Colonic mucosa (tissue), 4 donors: ENCODE measurements around the gene SCN4B. TPM values are rescaled to one million over a fixed set of nuclear protein-coding genes. Genes with fewer than 3 reads are reported as not detected.

Source experiments
- DNase-seq: peaks from one replicate; pipeline ENCODE4 v3.0.0-alpha.2; 2020
- H3K27ac ChIP-seq: fragments of 200-600 bp; one replicate; pipeline ENCODE4 v1.8.0; 2021
- H3K27me3 ChIP-seq: fragments of 200-600 bp; one replicate; pipeline ENCODE4 v1.8.0; 2021
- H3K36me3 ChIP-seq: fragments of 200-600 bp; one replicate; pipeline ENCODE4 v1.8.0; 2021
- H3K4me1 ChIP-seq: fragments of 200-600 bp; one replicate; pipeline ENCODE4 v1.8.0; 2021; ENCODE audit warnings: mild to moderate bottlenecking
- H3K4me3 ChIP-seq: fragments of 200-600 bp; one replicate; pipeline ENCODE4 v1.8.0; 2021
- H3K9ac ChIP-seq, 2 donors: one replicate each; pipeline ENCODE4 v1.7.0; 2013; ENCODE audit warnings: control low read depth in 2 of 2, low read depth in 2 of 2, low read length in 2 of 2
- H3K9me3 ChIP-seq: fragments of 200-600 bp; one replicate; pipeline ENCODE4 v1.8.0; 2021
- CTCF ChIP-seq: fragments of 200-600 bp; IDR thresholded peaks from one replicate; pipeline ENCODE4 v1.8.0; 2022; ENCODE audit warnings: antibody characterized with exemption, mild to moderate bottlenecking
- intact Hi-C: fragments of 100-400 bp; cut with DNase I; formaldehyde crosslinking; loops from one replicate; pipeline ENCODE4 v1.14.1; 2022
- total RNA-seq, 2 donors: library from RNA; stranded (reverse); fragmentation: NEBNext Ultra II Directional in 1 of 2; extraction: Animal tissue kit (Norgen Biotek cat#: 25700) in 1 of 2; gene quantifications; one replicate each; pipeline ENCODE4 v1.2.1, GENCODE V29; 2021
- donor health status: healthy.
- donor health status: DM: no; HTN: no; CAD: no.
- donor health status: DM: no; HTN: no; CAD: no.

SCN4B gene
- total RNA-seq, 2 donors from 2014 or later: 0.59 to 1.5 TPM

GRCh38 chr11:118106789-118107335, 45.8 kb downstream of the SCN4B start:
- Histone ChIP-seq H3K27me3 (no peaks in the 10 kb centered on the region), H3K36me3 (no peaks in the 10 kb centered on the region), H3K4me1 (no peaks in the 10 kb centered on the region), H3K9me3 (no peaks in the 10 kb centered on the region), H3K4me3 (no peak overlapping the region), H3K27ac (no peak overlapping the region), H3K9ac (no peak overlapping the region)
- TF ChIP-seq CTCF: no peak
- intact Hi-C loops: no loop called here
- DNase-seq: no peak

- no peak overlapping the region for H3K9ac ChIP-seq
- no peak overlapping the region for H3K4me3 ChIP-seq
- no peaks in the 10 kb centered on the region for H3K27me3 ChIP-seq
- H3K27ac ChIP-seq: no peak overlapping the region
- H3K36me3 ChIP-seq: no peaks in the 10 kb centered on the region
- H3K4me1 ChIP-seq: no peaks in the 10 kb centered on the region
- TF ChIP-seq CTCF: no peak
- H3K9me3 ChIP-seq: no peaks in the 10 kb centered on the region
- DNase-seq: no peak
- intact Hi-C loops: no loop called here
Observed at GRCh38 chr11:118105657-118106305, 46.8 kb downstream of the SCN4B start.

GRCh38 chr11:118104491-118104890, 48.1 kb downstream of the SCN4B start:
- no peak for DNase-seq
- no peaks in the 10 kb centered on the region for H3K4me1 ChIP-seq
- intact Hi-C loops: no loop called here
- H3K4me3 ChIP-seq: no peak overlapping the region
- H3K27me3 ChIP-seq: no peaks in the 10 kb centered on the region
- no peak for TF ChIP-seq CTCF
- H3K36me3 ChIP-seq: no peaks in the 10 kb centered on the region
- H3K9me3 ChIP-seq: no peaks in the 10 kb centered on the region
- no peak overlapping the region for H3K27ac ChIP-seq
- peak overlapping the region in 1 of 2 donors; percentile 2 for H3K9ac ChIP-seq

- no peak for TF ChIP-seq CTCF
- intact Hi-C loops: no loop called here
- H3K36me3 ChIP-seq: no peaks in the 10 kb centered on the region
- no peak for DNase-seq
- H3K4me1 ChIP-seq: no peaks in the 10 kb centered on the region
- no peak overlapping the region for H3K9ac ChIP-seq
- H3K27me3 ChIP-seq: no peaks in the 10 kb centered on the region
- H3K27ac ChIP-seq: no peak overlapping the region
- no peak overlapping the region for H3K4me3 ChIP-seq
- no peaks in the 10 kb centered on the region for H3K9me3 ChIP-seq
Observed at GRCh38 chr11:118102721-118103261, 49.8 kb downstream of the SCN4B start.

- Histone ChIP-seq H3K9ac (no peak overlapping the region), H3K4me1 (no peaks in the 10 kb centered on the region), H3K27ac (no peak overlapping the region), H3K4me3 (no peak overlapping the region), H3K9me3 (no peaks in the 10 kb centered on the region), H3K27me3 (no peaks in the 10 kb centered on the region), H3K36me3 (no peaks in the 10 kb centered on the region)
- intact Hi-C loops: no loop called here
- TF ChIP-seq CTCF: no peak
- DNase-seq: no peak
Observed at GRCh38 chr11:118100691-118101232, 51.9 kb downstream of the SCN4B start.
